Measurements from ENCODE around the gene GPR65.

Gene GPR65

DNA sequence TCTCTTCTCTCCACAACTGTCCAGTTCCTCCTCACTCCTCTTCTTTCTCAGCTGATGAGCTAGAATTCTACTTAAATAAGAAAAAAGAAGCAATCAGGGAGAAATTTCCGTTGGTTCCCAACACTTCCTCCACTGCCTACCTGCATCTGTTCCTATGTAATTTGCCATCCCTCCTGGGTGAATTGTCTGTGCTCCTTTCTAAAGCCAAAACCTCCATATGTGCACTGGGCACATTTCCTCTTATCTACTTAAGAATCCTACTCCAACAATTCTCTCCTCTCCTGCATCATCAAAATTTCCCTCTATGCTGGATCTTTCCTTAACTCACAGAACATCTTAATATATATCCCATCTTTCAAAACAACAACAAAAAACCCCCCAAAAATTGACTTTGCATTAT lies 35.2 kb downstream of the GPR65 start:
- DNase-seq, result no peak

DNA sequence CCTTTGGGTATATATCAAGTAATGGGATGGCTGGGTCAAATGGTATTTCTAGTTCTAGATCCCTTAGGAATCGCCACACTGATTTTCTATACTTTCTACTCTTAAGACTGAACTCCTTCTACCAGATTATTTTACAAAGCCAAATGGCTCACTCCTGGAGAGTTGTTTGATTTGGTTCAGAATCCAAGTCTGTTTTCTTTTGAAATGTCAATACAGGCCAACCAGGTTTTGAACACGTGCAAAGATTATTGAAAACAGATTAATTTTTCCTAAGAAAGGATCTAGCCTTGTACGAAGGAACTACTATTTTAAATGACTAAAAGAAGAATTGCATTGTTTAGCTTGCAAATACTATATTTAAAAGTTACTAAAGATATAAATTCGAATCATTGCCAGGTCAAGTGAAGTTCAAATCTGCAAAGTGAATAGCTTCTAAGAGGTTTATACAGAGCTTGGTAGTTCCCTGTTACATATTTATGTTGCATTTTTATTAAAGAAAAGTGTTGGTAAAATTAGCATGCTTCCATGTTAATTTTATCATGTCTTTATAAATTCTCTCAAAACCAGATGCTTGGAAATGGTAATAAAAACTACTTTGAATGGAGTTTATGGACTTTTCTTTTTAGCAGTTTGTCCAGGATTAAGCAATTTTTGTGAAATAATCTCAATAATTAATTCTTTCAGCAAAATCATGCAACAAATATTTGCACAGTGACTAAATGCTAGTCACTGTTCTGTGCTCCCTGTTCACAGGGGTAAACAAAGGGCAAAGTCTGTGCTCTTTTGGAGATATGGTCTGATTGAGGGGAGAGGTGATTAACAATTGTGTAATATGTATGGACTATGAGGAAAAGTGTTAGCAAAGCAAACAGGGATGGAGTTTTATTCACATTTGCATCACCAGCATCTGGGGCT lies 38.9 kb downstream of the GPR65 start:
- no peak for DNase-seq

DNA sequence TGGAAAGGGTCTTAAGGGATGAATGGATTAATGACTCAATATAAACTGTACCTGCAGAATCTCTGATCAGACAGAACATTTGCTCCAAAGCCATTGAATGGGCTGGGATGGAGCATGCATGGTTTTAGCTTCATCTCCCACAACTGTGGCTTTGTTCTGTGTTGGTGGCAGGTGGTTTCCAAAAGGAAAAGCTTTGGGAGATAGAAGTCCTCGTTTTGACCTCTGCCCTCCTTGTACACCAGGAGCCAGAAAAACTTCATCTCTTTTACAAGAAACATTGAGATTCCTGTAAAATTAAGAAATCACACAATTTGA lies 39.5 kb downstream of the GPR65 start:
- DNase-seq, result no peak

DNA sequence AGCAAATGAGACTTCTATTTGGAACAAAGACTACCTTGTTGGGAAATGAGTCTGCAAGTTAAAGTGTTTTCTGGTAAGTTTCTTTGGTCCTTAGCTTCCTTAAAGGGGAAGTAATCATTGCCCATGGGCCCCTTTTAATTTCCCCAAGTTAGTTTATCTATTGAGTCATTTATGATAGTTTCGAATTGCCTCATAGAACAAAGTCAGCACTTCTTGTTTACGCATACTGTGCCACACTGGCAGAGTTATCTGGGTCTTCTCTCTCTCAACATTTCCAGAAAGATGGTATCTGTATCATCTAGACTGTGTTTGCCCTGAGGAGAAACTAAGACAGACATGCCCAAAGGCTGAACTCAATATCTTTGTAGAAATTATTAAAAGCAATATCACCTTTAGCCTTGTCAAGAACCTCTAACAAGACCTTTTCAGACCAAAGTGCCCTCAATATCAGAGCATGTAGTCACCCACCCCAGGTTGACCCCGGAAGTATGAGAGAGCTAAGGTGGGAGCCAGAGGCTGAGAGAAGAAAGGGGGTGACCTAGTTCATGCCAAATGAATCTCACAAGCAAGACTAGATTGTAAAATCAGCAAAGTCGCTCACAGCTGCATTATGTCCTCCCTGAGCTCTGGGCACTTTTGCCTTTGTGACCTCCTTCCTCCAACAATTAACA lies 40.0 kb downstream of the GPR65 start:
- DNase-seq, result no peak

DNA sequence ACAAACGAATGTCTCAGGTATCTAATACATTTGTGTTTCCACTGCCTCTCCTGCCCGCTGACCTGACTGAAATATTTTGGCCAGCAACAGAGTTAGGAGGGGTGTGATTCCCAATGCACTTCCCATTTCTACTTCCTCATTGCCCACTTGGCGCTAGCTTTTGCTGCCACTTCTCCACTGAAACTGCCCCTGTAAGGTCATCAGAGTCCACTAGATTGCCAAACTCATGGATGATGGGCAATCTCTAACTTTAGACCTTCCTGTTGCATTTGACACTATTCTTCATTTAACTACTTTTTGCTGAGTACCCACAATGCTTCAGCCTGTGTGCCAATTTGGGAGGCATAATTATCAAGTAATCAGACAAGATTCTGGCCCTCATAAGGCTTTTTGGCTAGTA lies 40.8 kb downstream of the GPR65 start:
- no peak for DNase-seq

DNA sequence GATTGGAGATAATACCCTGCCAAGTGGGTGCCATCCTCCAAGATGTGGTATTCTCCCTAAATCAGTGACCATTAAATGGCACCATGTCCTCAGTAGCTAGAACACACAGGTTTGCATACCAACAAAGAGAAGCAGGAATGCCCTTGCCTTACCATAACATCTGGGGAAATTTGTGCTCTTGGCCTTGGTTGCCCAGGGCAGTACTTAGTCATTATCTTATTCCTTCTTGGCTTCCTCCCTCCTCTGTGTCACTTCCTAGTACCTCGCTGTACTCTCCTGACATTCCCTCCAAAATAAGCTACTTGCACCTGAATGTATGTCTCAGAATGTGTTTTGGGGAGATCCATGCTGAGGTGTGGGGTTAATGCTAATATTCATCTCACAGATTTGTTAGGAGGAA lies 43.4 kb downstream of the GPR65 start:
- no peak for DNase-seq

DNA sequence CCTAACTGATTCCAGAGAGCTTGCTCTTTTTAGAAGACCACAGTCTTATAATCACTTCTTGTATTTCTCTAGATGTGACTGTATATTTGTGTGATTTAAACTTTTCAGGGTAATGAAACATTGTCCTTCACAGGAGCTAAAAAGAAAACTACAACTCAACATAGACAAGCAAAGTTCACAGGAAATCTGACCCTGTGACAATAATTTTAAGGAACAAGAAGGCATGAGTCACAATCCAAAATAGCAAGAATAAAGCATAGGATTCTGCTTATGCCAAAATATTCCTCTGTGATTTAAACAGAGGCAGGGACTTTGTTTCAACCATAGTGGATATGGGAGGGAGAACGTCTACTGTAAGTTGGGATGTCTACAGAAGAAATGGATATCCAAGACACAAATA lies 44.3 kb downstream of the GPR65 start:
- DNase-seq, result no peak

DNA sequence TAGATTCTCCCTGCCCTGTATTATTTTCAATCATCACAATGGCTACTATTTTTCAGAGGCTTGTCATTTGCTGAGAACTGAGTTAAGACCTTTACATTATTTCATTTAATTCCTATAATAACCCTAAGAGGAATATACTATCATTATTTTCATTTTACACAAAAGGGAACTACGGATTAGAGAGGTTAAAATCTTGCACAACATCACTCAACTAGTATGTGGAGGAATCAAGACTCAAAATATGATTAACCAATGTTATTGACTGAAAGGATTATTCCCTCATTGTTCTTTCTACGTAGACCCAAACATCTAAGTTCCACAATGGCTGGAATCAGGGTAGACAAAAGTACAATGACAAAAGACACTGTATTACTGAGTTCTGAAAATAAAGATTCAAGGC lies 45.0 kb downstream of the GPR65 start:
- no peak for DNase-seq

DNA sequence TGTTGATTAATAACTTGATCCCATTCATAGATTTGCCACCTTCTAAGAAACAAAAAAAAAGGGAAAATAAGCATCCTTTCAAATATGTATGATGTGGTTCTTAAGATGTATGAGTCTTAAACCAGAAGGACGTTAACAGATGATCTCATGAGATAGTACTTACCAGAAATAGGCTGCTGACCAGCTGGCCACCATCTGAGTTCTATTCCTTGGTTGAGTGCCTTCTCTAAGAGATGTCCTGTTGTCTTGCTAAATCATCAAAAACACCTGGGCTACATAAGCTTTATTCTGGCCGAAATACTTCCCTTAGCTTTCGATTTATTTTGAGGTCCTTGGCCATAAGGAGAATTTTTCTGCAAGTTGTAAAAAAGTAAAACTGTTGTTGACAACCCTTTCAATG lies 55.6 kb downstream of the GPR65 start:
- DNase-seq, result no peak

DNA sequence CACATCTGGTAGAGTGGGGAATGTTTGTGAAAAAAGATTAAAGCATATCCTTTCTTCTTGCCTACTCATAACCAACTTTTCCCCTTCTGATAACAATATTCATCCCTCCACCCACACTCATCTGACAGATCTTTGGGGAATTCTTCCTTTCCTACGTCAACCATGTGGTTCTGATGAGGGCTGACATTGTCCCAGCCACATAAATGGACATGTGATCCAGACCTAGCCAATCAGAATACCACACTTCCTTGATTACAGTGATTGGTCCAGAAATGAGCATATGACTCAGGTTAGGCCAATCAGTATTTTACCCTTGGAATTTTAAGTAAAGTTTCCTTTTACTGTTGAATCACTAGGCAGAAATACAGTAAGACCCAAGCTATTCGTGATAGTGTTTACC lies 58.9 kb downstream of the GPR65 start:
- no peak for DNase-seq

Measured in CD4-positive, alpha-beta T cell treated with Interleukin-12 subunit alpha and Interleukin-12 subunit beta, for 1 hour (primary cell).